Neural cell (in vitro differentiated cells): ENCODE results near the gene VSTM4. TPM values are rescaled to one million over a fixed set of nuclear protein-coding genes. Genes with fewer than 3 reads are reported as not detected.

Experiments used
- H2AFZ ChIP-seq: fragments of 200-600, 300-800 bp; sonication (generic), shearing (Covaris generic); 2 replicates; pipeline ENCODE4 v1.6.0; 2014; ENCODE audit warnings: low read depth, mild to moderate bottlenecking, antibody characterized with exemption, low read length, moderate library complexity
- H3F3A ChIP-seq: fragments of 200-600 bp; shearing (Covaris generic); 2 replicates; pipeline ENCODE4 v1.6.1; 2016; ENCODE audit warnings: mild to moderate bottlenecking, moderate library complexity, mixed read lengths, antibody characterized with exemption, low read length; ENCODE audit not compliant: insufficient read depth, poor library complexity, severe bottlenecking
- H3K27ac ChIP-seq: fragments of 200-600, 300-800 bp; sonication (generic), shearing (Covaris generic); 2 replicates; pipeline ENCODE4 v1.5.1; 2014; ENCODE audit warnings: mild to moderate bottlenecking, low read length, moderate library complexity
- H3K27me3 ChIP-seq: fragments of 300-800, 200-600 bp; sonication (generic), shearing (Covaris generic); 2 replicates; pipeline ENCODE4 v1.6.0; 2014; ENCODE audit warnings: mild to moderate bottlenecking, low read depth, low read length, moderate library complexity; ENCODE audit not compliant: insufficient read depth
- H3K36me3 ChIP-seq: fragments of 300-800, 200-600 bp; sonication (generic), shearing (Covaris generic); 2 replicates; pipeline ENCODE4 v1.5.1; 2014; ENCODE audit warnings: mild to moderate bottlenecking, antibody characterized with exemption, low read length, moderate library complexity; ENCODE audit not compliant: insufficient read depth
- H3K4me2 ChIP-seq: fragments of 300-800, 200-600 bp; sonication (generic), shearing (Covaris generic); 2 replicates; pipeline ENCODE4 v1.6.0; 2014; ENCODE audit warnings: mild to moderate bottlenecking, low read length
- H3K4me3 ChIP-seq: fragments of 300-800, 200-600 bp; sonication (generic), shearing (Covaris generic); 2 replicates; pipeline ENCODE4 v1.5.1; 2014; ENCODE audit warnings: mild to moderate bottlenecking, low read length, moderate library complexity
- H3K79me2 ChIP-seq: fragments of 200-600 bp; shearing (Covaris generic); replicated peaks from 2 replicates; pipeline ENCODE4 v1.6.0; 2014; ENCODE audit warnings: mild to moderate bottlenecking, low read length, moderate library complexity; ENCODE audit not compliant: insufficient read depth
- H3K9ac ChIP-seq: fragments of 300-800, 200-600 bp; sonication (generic), shearing (Covaris generic); 2 replicates; pipeline ENCODE4 v1.6.1; 2016; ENCODE audit warnings: mild to moderate bottlenecking, low read length, mixed read lengths
- H3K9me2 ChIP-seq: fragments of 200-600 bp; shearing (Covaris generic); 2 replicates; pipeline ENCODE4 v1.6.1; 2016; ENCODE audit warnings: mild to moderate bottlenecking, low read length, mixed read lengths; ENCODE audit not compliant: insufficient read depth
- H3K9me3 ChIP-seq: fragments of 200-600, 300-800 bp; sonication (generic), shearing (Covaris generic); 2 replicates; pipeline ENCODE4 v1.6.1; 2016; ENCODE audit warnings: mild to moderate bottlenecking, mixed run types, low read length, moderate library complexity, mixed read lengths
- H4K20me1 ChIP-seq: fragments of 200-600 bp; shearing (Covaris generic); 2 replicates; pipeline ENCODE4 v1.6.1; 2016; ENCODE audit warnings: mild to moderate bottlenecking, mixed run types; ENCODE audit not compliant: insufficient read depth
- CTCF ChIP-seq: fragments of 450-650 bp; IDR thresholded peaks from 2 replicates; pipeline ENCODE4 v1.5.1; 2014; ENCODE audit warnings: antibody characterized with exemption, mild to moderate bottlenecking, moderate library complexity; ENCODE audit not compliant: poor library complexity, severe bottlenecking
- EP300 ChIP-seq: fragments of 450-650 bp; conservative IDR thresholded peaks from 2 replicates; pipeline ENCODE4 v1.6.1; 2014; ENCODE audit warnings: antibody characterized with exemption, mild to moderate bottlenecking, moderate library complexity; ENCODE audit not compliant: poor library complexity, severe bottlenecking
- EZH2 ChIP-seq: fragments of 200-600, 300-800 bp; shearing (Covaris generic), sonication (generic); IDR thresholded peaks from 2 replicates; pipeline ENCODE4 v1.6.1; 2014; ENCODE audit warnings: antibody characterized with exemption, low read length, borderline replicate concordance, mild to moderate bottlenecking; ENCODE audit not compliant: insufficient read depth, poor library complexity, severe bottlenecking
- MXI1 ChIP-seq: fragments of 450-650 bp; conservative IDR thresholded peaks from 2 replicates; pipeline ENCODE4 v1.6.1; 2014; ENCODE audit warnings: antibody characterized with exemption, mild to moderate bottlenecking; ENCODE audit not compliant: poor library complexity, severe bottlenecking
- POLR2AphosphoS5 ChIP-seq: IDR thresholded peaks from 2 replicates; pipeline ENCODE4 v1.6.1; 2012
- RAD21 ChIP-seq: fragments of 450-650 bp; conservative IDR thresholded peaks from 2 replicates; pipeline ENCODE4 v1.6.1; 2014; ENCODE audit warnings: antibody characterized with exemption, mild to moderate bottlenecking, moderate library complexity
- REST ChIP-seq: IDR thresholded peaks from 2 replicates; pipeline ENCODE4 v1.6.1; 2012; ENCODE audit warnings: borderline replicate concordance
- SMC3 ChIP-seq: fragments of 450-650 bp; conservative IDR thresholded peaks from 2 replicates; pipeline ENCODE4 v1.6.1; 2014; ENCODE audit warnings: antibody characterized with exemption, mild to moderate bottlenecking, moderate library complexity; ENCODE audit not compliant: poor library complexity
- TAF1 ChIP-seq: IDR thresholded peaks from 2 replicates; pipeline ENCODE4 v1.6.1; 2012; ENCODE audit warnings: low read depth
- polyA plus RNA-seq: library from polyadenylated mRNA; depleted of rRNA; stranded (reverse); fragments of >200 nt; gene quantifications from 2 replicates; pipeline ENCODE4 v1.2.3, GENCODE V29; 2014

The VSTM4 gene
- polyA plus RNA-seq, 1 donor from 2014 or later: 0.52 TPM

GRCh38 chr10:49134327-49134726 is 19.0 kb upstream of the VSTM4 start:
- Histone ChIP-seq H3F3A (no peaks in the 10 kb centered on the region), H3K4me2 (no peak overlapping the region), H2AFZ (no peak overlapping the region), H3K27ac (no peak overlapping the region), H3K9me3 (no peaks in the 10 kb centered on the region), H3K27me3 (no peaks in the 10 kb centered on the region), H3K36me3 (no peaks in the 10 kb centered on the region), H3K4me3 (no peak overlapping the region), H4K20me1 (no peaks in the 10 kb centered on the region), H3K9ac (no peak overlapping the region), H3K9me2 (no peaks in the 10 kb centered on the region), H3K79me2 (no peaks in the 10 kb centered on the region)
- TF ChIP-seq TAF1 (no peak), REST (no peak), SMC3 (no peak), EP300 (no peak), RAD21 (no peak), CTCF (no peak), MXI1 (no peak), EZH2 (no peak)

GRCh38 chr10:49133706-49134248 is 18.5 kb upstream of the VSTM4 start, which contains the start of gene FAM170B:
Gene FAM170B (minus strand): TSS chr10:49134021. CDS start chr10:49133918, 103 bp downstream.
- H2AFZ ChIP-seq: no peak within 1 kb of the TSS
- H3K36me3 ChIP-seq: no peaks in the 10 kb centered on the region
- no peaks in the 10 kb centered on the region for H3K27me3 ChIP-seq
- H3K9me2 ChIP-seq: no peaks in the 10 kb centered on the region
- no peak within 1 kb of the TSS for H3K4me3 ChIP-seq
- H3K27ac ChIP-seq: no peak within 1 kb of the TSS
- no peaks in the 10 kb centered on the region for H3K79me2 ChIP-seq
- no peak for TF ChIP-seq SMC3
- TF ChIP-seq POLR2AphosphoS5: no peak
- no peak for TF ChIP-seq EZH2
- no peak for TF ChIP-seq CTCF
- no peak for TF ChIP-seq EP300
- no peak for TF ChIP-seq MXI1
- no peak for TF ChIP-seq REST
- no peak for TF ChIP-seq TAF1
- TF ChIP-seq RAD21: no peak
- no peaks in the 10 kb centered on the region for H4K20me1 ChIP-seq
- H3K9me3 ChIP-seq: no peaks in the 10 kb centered on the region
- H3K9ac ChIP-seq: no peak within 1 kb of the TSS
- H3K4me2 ChIP-seq: no peak within 1 kb of the TSS
- no peaks in the 10 kb centered on the region for H3F3A ChIP-seq
